NCI-H2107 treated with DMSO at 0.1 percent for 48 hours (cell line): Measurements from ENCODE around the gene MACF1.

ENCODE experiments used
- DNase-seq: peaks from one replicate; lab custom pipeline; 2025; ENCODE audit not compliant: unreplicated experiment; lab: John Stamatoyannopoulos, UW

Gene MACF1

GRCh38 chr1:39212499-39212898 is 8.0 kb downstream of the MACF1 start:
- DNase-seq, result no peak

- DNase-seq, result no peak
Observed at GRCh38 chr1:39213511-39214002, 9.1 kb downstream of the MACF1 start.

GRCh38 chr1:39214021-39214713 is 9.7 kb downstream of the MACF1 start:
- no peak for DNase-seq

- DNase-seq, result no peak
Observed at GRCh38 chr1:39214714-39214997, 10.2 kb downstream of the MACF1 start.

- no peak for DNase-seq
Observed at GRCh38 chr1:39214998-39215873, 10.7 kb downstream of the MACF1 start.

- no peak for DNase-seq
Observed at GRCh38 chr1:39216771-39217170, 12.3 kb downstream of the MACF1 start.

GRCh38 chr1:39220891-39221870 is 16.7 kb downstream of the MACF1 start:
- DNase-seq, result no peak

GRCh38 chr1:39224295-39224829 is 19.9 kb downstream of the MACF1 start:
- no peak for DNase-seq

GRCh38 chr1:39226836-39227235 is 22.3 kb downstream of the MACF1 start:
- no peak for DNase-seq

- DNase-seq, result no peak
Observed at GRCh38 chr1:39228252-39228651, 23.8 kb downstream of the MACF1 start.

GRCh38 chr1:39229504-39229903 is 25.0 kb downstream of the MACF1 start:
- DNase-seq, result no peak

- no peak for DNase-seq
Observed at GRCh38 chr1:39230261-39231190, 26.0 kb downstream of the MACF1 start.

- DNase-seq, result no peak
Observed at GRCh38 chr1:39236971-39237370, 32.5 kb downstream of the MACF1 start.

- DNase-seq, result no peak
Observed at GRCh38 chr1:39238476-39238875, 34.0 kb downstream of the MACF1 start.

GRCh38 chr1:39239968-39240367 is 35.5 kb downstream of the MACF1 start:
- no peak for DNase-seq

- DNase-seq, result no peak
Observed at GRCh38 chr1:39243302-39243701, 38.8 kb downstream of the MACF1 start.

GRCh38 chr1:39250460-39251240 is 46.2 kb downstream of the MACF1 start:
- DNase-seq, result no peak

GRCh38 chr1:39255222-39255621 is 50.7 kb downstream of the MACF1 start:
- no peak for DNase-seq
